LNCaP clone FGC (cell line): ENCODE measurements around the gene AFF2.

Experiments
- DNase-seq: peaks from one replicate; pipeline ENCODE4 v3.0.0-alpha.2; 2011; ENCODE audit warnings: low read depth
- H3K4me3 ChIP-seq: 2 replicates; pipeline ENCODE4 v1.5.1; 2011; ENCODE audit warnings: mild to moderate bottlenecking, low read depth, low read length, control low read depth
- TF ChIP-seq, protein P1 (sequence below): IDR thresholded peaks from 2 replicates; pipeline ENCODE4 v1.5.1; 2012; ENCODE audit warnings: mild to moderate bottlenecking; ENCODE audit not compliant: control insufficient read depth, insufficient read depth; ENCODE audit errors: extremely low read depth

Gene AFF2

GRCh38 chrX:148556498-148556897 lies 56.1 kb downstream of the AFF2 start:
- no peak for DNase-seq
- TF ChIP-seq, protein P1, sequence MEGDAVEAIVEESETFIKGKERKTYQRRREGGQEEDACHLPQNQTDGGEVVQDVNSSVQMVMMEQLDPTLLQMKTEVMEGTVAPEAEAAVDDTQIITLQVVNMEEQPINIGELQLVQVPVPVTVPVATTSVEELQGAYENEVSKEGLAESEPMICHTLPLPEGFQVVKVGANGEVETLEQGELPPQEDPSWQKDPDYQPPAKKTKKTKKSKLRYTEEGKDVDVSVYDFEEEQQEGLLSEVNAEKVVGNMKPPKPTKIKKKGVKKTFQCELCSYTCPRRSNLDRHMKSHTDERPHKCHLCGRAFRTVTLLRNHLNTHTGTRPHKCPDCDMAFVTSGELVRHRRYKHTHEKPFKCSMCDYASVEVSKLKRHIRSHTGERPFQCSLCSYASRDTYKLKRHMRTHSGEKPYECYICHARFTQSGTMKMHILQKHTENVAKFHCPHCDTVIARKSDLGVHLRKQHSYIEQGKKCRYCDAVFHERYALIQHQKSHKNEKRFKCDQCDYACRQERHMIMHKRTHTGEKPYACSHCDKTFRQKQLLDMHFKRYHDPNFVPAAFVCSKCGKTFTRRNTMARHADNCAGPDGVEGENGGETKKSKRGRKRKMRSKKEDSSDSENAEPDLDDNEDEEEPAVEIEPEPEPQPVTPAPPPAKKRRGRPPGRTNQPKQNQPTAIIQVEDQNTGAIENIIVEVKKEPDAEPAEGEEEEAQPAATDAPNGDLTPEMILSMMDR, result no peak
- no peak overlapping the region for H3K4me3 ChIP-seq

DNA sequence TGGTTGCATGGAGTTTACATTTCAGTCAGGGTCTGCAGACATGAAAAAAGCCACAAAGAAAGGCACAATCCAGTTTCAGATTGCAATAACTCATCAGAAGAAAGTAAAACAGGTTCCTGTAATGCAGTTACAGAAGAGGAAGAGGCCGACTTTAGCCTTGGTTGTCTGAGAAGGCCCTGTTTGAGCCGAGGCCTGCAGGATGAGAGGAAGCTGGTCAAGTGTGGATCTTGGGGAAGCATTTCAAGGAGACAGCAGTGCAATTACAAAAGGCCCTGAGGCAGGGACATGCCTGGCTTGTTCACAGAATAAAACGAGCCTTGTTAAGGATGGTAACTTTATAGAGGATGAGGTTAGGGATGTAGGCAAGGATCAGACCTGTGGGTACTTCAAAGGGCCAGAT lies 62.4 kb downstream of the AFF2 start:
- H3K4me3 ChIP-seq, result no peak overlapping the region
- TF ChIP-seq, protein P1, result no peak
- no peak for DNase-seq

GRCh38 chrX:148567229-148567628 lies 66.8 kb downstream of the AFF2 start:
- TF ChIP-seq, protein P1, result no peak
- DNase-seq, result no peak
- no peak overlapping the region for H3K4me3 ChIP-seq

DNA sequence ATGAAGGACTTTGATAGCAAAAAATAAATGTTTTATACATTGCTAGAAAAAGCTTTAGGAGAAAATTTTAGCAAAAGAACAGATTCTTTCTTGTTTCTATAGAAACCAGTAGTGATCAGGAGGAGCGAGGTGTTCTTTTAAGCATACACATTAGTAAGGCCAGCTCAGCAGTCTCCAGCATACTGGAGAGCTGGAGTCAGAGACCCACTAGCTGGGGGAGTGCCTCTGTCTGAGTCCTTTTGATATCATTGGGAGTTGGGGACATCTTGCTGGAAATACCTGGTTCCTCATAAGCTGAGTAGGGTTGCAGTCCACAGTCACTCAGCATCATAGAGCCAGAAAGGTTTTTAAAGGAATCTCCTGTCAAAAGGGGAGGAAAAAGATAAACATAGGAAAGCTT lies 67.4 kb downstream of the AFF2 start:
- H3K4me3 ChIP-seq, result no peak overlapping the region
- TF ChIP-seq, protein P1, result no peak

GRCh38 chrX:148568763-148569162 lies 68.3 kb downstream of the AFF2 start:
- TF ChIP-seq, protein P1, result no peak

More for the DNA sequence above, 67.4 kb downstream of the AFF2 start:
- no peak for DNase-seq

DNA sequence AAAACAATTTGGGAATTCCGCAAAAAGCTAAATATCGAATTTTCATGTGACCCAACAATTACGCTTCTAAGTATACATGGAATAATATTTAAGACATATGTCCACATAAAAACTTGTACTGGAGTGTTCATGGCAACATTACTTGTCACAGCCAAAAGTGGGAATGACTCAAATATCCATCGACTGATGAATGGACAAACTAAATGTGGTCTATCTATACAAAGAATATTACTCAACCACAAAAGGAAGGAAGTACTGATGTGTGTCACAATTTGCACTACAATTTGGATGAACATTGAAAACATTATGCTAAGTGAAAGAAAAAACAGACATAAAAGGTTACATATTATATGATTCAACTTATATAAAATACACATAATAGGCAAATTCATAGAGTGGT lies 71.9 kb downstream of the AFF2 start:
- TF ChIP-seq, protein P1, result no peak
- H3K4me3 ChIP-seq, result no peak overlapping the region
- no peak for DNase-seq

More at GRCh38 chrX:148568763-148569162, 68.3 kb downstream of the AFF2 start:
- H3K4me3 ChIP-seq, result no peak overlapping the region
- DNase-seq, result no peak

DNA sequence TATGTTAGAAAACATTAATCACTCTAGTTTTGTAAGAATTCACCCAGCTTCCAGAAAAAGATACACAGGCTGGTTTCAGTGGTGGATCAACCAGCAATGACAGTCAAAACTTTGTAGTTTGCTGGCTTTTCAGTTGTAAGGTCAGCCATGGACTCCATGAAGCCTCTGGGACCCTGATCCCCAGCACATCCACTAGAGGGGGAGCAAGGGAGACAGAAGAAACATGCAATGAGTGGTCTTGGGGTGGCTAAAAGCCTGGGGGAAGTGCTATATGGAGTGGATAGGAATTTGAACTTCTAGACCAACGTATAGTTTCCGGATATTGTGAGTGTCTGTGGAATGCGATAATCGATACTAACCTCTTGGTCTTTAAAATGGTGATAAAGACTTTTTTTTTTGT lies 72.7 kb downstream of the AFF2 start:
- no peak for DNase-seq
- TF ChIP-seq, protein P1, result no peak
- H3K4me3 ChIP-seq, result no peak overlapping the region
